Activated T-helper 1 cell treated with Interleukin-2 at 50 U/mL for 16 hours (primary cell): ENCODE measurements around the gene SNX10.

ENCODE experiments used
- DNase-seq: peaks from one replicate; pipeline ENCODE4 v3.0.0-alpha.2; 2020; ENCODE audit warnings: low read depth

Gene SNX10

GRCh38 chr7:26298472-26299058, 6.9 kb downstream of the SNX10 start:
- DNase-seq = no peak

- DNase-seq = no peak
Measured at GRCh38 chr7:26305090-26305868, 13.6 kb downstream of the SNX10 start.

- no peak for DNase-seq
Measured at GRCh38 chr7:26305869-26306665, 14.4 kb downstream of the SNX10 start.

DNA sequence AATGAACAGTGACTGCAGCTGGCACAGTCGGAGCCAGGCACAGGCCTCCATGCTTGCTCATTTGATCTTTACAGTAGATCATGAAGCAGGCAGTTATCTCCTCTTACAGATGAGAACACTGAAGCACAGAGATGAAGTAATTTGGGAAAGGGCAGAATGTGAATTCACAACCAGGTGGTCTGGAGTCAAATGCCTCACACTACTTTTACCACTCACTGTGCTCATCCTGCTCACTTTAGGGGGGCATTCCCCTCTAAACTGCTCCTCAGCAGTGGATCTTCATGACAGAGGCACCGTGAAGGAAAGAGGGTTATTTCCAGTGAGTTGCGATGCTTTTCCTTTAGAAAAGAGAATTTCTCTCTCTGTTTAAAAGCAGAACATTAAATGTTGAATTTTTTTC, 15.1 kb downstream of the SNX10 start:
- DNase-seq = no peak

DNA sequence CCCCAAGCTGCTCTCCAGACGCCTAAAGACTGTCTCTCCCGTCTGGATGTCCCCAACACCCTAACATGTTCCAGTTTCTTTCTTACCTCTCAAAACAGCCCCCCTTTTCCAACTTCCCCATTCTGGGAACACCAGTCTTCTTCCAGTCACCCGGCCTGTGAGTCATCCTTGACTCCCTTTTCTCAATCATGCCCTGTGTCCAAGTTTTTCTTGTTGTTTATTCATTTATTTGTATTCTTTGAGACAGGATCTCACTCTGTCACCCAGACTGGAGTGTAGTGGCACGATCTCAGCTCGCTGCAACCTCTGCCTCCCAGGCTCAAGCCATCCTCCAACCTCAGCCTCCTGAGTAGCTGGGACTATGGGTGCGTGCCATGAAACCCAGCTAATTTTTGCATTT, 15.6 kb downstream of the SNX10 start:
- no peak for DNase-seq

DNA sequence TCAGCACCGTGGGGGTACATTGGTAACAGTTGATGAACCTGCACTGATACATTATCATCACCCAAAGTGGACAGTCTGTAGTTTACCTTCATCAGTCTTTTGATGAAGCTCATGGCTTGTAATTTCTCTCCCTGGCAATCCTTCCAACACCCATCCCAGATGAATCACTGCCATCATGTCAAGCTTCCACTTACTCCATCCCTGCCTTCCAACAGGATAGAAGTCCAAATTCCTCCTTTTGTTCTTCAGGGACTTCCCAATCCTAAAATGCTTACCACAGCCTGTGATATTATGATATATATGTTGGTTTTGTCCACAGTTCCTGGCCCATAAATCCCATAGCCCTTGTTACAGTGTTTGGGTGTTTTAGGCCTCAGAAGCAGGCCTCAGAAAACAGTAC, 16.1 kb downstream of the SNX10 start:
- no peak for DNase-seq

GRCh38 chr7:26308551-26308950, 16.9 kb downstream of the SNX10 start:
- no peak for DNase-seq

GRCh38 chr7:26309089-26309488, 17.4 kb downstream of the SNX10 start:
- DNase-seq = no peak

GRCh38 chr7:26311798-26312197, 20.1 kb downstream of the SNX10 start:
- no peak for DNase-seq

DNA sequence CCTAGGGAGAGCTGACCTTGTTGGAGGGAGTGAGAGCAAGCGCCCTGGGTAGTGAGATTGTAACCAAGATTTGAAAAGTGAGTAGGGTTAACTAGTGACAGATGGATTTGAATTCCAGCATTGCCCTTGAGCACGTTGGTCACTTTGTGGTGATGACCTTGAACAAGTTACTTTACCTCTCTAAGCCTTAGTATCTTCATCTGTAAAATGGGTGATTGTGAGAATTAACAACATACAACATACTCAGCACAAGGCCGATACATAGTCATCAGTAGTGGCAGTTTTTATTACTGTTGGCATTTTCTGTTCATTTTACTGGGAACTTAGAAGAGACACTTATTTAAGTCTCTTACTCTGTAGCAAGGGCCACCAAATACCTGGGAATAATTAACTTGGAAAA, 25.5 kb downstream of the SNX10 start:
- DNase-seq = no peak

DNA sequence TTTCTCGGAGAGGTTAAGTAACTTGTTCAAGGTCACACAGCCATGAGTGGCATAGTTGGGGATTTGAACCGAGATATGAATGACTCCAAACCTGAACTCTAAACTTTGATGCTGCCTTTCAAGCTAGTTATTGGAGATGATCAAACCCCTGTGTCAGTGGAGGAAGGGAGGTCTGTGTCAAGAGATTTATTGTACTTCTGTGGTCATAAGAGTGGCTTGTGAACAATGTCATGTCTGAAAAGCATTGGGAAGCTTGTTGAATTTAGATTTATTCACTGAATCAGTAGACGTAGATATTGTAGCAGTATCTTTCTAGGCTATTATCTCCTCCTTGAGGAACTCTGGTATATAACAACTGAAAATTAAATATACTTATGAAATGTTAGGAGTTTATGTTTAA, 27.3 kb downstream of the SNX10 start:
- DNase-seq = no peak

DNA sequence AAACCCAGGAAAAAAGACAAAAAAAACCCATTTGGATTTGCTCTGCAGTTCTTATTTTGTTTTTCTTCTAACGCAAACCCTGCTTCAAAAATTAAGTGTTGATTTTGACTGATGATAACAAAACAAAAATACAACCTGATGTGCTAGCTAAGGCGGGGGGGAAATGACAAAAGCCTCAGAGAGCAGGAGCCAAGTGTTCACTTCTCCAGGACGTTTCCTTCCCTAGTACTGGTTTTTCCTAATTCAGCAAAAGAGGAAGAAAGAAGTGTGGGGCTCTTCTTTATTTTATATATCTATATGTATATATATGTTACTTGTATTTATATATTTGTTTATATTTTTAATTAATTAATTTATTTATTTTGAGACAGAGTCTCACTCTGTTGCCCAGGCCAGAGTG, 28.0 kb downstream of the SNX10 start:
- no peak for DNase-seq

DNA sequence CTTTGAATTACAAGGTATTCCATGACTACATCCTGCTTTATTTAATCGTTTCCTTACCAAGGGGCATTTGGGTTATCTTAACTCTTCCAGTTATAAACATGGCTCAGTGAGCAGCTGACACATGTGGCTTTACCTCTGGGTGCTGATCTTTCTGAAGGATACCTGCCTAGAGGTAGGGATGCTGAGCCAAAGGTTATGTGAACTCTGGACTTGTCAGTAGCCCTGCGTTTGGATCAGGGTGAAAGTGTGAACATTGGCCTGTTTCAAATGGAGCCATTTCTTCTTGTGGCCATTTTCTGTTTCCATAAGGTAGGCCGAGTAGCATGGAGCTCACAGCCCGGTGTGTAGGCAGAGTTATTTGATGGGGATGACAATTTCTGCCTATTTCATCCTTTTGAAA, 29.2 kb downstream of the SNX10 start:
- DNase-seq = no peak

- DNase-seq = no peak
Measured at GRCh38 chr7:26321435-26321834, 29.8 kb downstream of the SNX10 start.

DNA sequence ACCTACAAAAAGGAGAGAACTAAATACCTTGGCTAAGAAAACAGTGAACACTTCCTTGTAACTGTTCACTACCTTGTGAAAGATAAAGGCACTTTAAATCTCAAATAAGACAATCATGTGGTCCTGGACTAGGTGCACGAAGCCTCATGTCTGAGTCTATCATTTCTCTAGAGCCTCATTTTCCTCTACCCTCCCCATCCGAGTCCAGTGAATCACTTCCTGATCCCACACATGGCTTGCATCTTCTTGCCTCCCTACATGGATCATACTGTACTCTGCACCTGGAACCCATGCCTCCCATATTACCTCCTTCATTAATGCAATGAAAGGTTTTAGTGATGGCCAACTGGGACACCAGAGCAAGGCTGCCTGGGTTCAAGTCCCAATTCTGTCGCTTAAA, 34.5 kb downstream of the SNX10 start:
- DNase-seq = no peak

DNA sequence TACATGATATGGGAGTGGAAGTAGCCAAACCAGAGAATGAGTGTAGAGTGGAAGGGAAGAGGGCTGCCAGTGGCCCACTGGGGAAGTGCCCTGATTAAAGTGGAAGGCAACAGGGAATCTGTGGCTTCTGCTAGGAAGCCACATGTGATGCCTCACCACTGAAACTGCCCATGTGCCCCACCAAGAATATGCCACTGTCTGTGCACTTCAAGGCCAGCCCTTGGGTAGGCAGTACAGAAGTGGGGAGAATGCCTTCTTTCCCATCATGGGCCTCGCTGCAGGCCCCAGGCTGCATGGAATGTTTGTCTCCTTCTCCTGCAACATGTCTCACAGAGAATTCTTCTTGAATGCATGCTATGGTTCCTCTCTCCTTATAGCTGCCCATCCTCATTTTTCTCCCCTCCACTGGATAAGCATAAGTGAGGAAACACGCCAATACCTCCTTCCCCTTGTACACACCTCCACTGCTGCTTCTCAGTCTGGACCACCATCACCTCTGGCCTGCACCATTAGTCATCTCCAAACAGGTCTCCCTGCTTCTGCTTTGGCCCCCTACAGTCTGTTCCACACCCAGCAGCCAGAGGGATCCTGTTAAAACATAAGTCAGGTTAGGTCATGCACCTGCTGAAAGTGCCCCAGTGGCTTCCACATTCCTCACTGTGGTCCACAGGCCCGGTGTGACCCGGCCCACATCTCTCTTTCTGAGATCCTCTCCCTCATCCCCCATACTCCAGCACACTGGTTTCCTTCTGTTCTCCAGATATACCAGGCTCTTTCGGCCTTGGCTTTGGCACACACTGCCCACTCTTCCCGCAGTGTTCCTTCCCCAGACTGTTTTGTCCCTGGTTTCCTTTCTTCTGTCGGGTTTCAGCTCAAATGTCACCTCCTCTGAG, 37.1 kb downstream of the SNX10 start:
- DNase-seq = no peak

GRCh38 chr7:26329520-26330255, 38.0 kb downstream of the SNX10 start:
- DNase-seq = no peak

GRCh38 chr7:26331113-26331512, 39.5 kb downstream of the SNX10 start:
- no peak for DNase-seq

GRCh38 chr7:26331789-26332188, 40.1 kb downstream of the SNX10 start:
- no peak for DNase-seq

DNA sequence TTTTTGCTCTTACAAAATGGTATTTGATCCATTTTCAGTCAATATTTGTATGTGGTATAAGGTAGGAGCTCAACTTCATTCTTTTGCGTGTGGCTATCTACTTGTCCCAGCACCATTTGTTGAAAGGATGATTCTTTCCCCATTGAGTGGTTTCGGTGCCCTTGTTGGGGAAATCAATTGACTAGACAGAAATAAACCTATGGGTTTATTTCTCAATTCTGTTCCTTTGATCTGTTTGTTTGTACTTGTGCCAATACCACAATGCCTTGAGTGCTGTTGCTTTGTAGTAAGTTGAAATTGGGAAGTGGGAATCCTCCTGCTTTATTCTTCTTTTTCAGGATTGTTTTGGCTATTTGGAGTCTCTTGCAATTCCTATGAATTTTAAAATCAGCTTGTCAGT, 41.0 kb downstream of the SNX10 start:
- DNase-seq = no peak

DNA sequence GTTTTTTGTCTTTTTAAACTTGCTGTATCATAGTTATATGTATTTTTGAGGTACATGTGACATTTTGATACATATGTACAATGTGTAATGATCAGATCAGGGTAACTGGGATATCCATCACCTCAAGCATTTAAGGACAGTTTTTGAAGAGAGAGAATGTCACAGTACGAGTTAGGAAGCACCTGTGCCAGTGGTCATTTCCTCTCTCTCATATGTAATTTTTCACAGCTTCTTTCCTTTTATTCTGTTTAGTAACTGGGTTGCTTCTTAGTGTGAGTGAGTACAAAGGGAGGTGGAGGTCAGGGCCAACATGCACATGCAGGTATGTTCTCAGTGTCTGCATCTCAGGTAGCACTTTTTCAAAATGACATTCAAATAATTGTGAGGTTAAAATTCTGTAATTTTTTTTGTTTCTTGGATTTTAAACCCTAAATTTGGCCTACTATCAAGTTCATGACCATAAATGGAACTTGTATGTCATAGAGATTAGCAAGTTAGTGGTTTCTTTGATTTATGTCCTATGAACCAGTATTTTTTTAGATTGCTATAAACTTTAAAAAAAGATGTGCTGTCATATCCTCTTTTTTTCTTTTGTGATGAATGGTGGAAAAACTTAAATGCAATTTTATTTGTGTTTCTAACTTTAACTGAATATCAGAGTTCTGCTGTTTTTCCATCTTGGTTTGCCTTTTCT, 42.7 kb downstream of the SNX10 start:
- no peak for DNase-seq
